Non-pigmented ciliary epithelial cell (primary cell): ENCODE data around the gene PTPRN2.
"Not testable (repeated sequence)": the region's sequence is repeated elsewhere in the genome, so short reads cannot be mapped to it uniquely, and the experiment has no call there.

Source experiments
- DNase-seq: peaks from one replicate; pipeline ENCODE4 v3.0.0-alpha.2; 2010; ENCODE audit warnings: low read depth

Gene PTPRN2

GRCh38 chr7:158366916-158367633 lies 220.5 kb downstream of the PTPRN2 start:
- no peak for DNase-seq

- DNase-seq = no peak
Observed at GRCh38 chr7:158366346-158366745, 221.3 kb downstream of the PTPRN2 start.

GRCh38 chr7:158365267-158365666 lies 222.4 kb downstream of the PTPRN2 start:
- no peak for DNase-seq

- no peak for DNase-seq
Observed at GRCh38 chr7:158364451-158364850, 223.2 kb downstream of the PTPRN2 start.

- no peak for DNase-seq
Observed at GRCh38 chr7:158362912-158363905, 224.4 kb downstream of the PTPRN2 start.

GRCh38 chr7:158362001-158362400 lies 225.6 kb downstream of the PTPRN2 start:
- DNase-seq = no peak

- DNase-seq = no peak
Observed at GRCh38 chr7:158361326-158361946, 226.2 kb downstream of the PTPRN2 start.

GRCh38 chr7:158358926-158359645 lies 228.5 kb downstream of the PTPRN2 start:
- DNase-seq = no peak

GRCh38 chr7:158357898-158358821 lies 229.5 kb downstream of the PTPRN2 start:
- no peak for DNase-seq

GRCh38 chr7:158357106-158357897 lies 230.3 kb downstream of the PTPRN2 start:
- DNase-seq = no peak

- no peak for DNase-seq
Observed at GRCh38 chr7:158356454-158356853, 231.2 kb downstream of the PTPRN2 start.

- DNase-seq = no peak
Observed at GRCh38 chr7:158355456-158356065, 232.1 kb downstream of the PTPRN2 start.

GRCh38 chr7:158354861-158355260 lies 232.8 kb downstream of the PTPRN2 start:
- no peak for DNase-seq

- DNase-seq = no peak
Observed at GRCh38 chr7:158353606-158354570, 233.7 kb downstream of the PTPRN2 start.

GRCh38 chr7:158351899-158352729 lies 235.5 kb downstream of the PTPRN2 start:
- not testable (repeated sequence) for DNase-seq

GRCh38 chr7:158351481-158351880 lies 236.1 kb downstream of the PTPRN2 start:
- DNase-seq = no peak

GRCh38 chr7:158351051-158351450 lies 236.6 kb downstream of the PTPRN2 start:
- DNase-seq = no peak
